ENCODE data around the gene CMTM5. TPM values are rescaled to one million over a fixed set of nuclear protein-coding genes. Genes with fewer than 3 reads are reported as not detected.

Gene CMTM5
- total RNA-seq, 1 donor from 2014 or later = not detected

- H3K36me3 ChIP-seq (ENCODE audit: control insufficient read depth, insufficient read depth, low read length) = no peaks in the 10 kb centered on the region
- no peak for DNase-seq (ENCODE audit: low read depth)
- no peak overlapping the region for H3K4me3 ChIP-seq (ENCODE audit: low read depth, low read length)
- no peaks in the 10 kb centered on the region for H3K27me3 ChIP-seq (ENCODE audit: control insufficient read depth, insufficient read depth, low read length)
- TF ChIP-seq CTCF (IDR thresholded peaks at IDR 0.05; ENCODE audit: insufficient read depth, low read length, poor library complexity, severe bottlenecking) = no peak
These were observed 30.7 kb upstream of the CMTM5 start for GRCh38 chr14:23345987-23346692.

GRCh38 chr14:23346693-23347405, 30.0 kb upstream of the CMTM5 start:
- no peak for DNase-seq (ENCODE audit: low read depth)
- Histone ChIP-seq H3K4me3 (ENCODE audit: low read depth, low read length) (no peak overlapping the region), H3K36me3 (ENCODE audit: control insufficient read depth, insufficient read depth, low read length) (no peaks in the 10 kb centered on the region), H3K27me3 (ENCODE audit: control insufficient read depth, insufficient read depth, low read length) (peaks cover 5% of the 10 kb centered on the region)
- no peak for TF ChIP-seq CTCF (IDR thresholded peaks at IDR 0.05; ENCODE audit: insufficient read depth, low read length, poor library complexity, severe bottlenecking)

- no peak for DNase-seq (ENCODE audit: low read depth)
- no peak for TF ChIP-seq CTCF (IDR thresholded peaks at IDR 0.05; ENCODE audit: insufficient read depth, low read length, poor library complexity, severe bottlenecking)
- Histone ChIP-seq H3K4me3 (ENCODE audit: low read depth, low read length) (no peak overlapping the region), H3K36me3 (ENCODE audit: control insufficient read depth, insufficient read depth, low read length) (no peaks in the 10 kb centered on the region), H3K27me3 (ENCODE audit: control insufficient read depth, insufficient read depth, low read length) (peaks cover 12% of the 10 kb centered on the region)
These were observed 29.2 kb upstream of the CMTM5 start for GRCh38 chr14:23347406-23348296.

- no peak for TF ChIP-seq CTCF (IDR thresholded peaks at IDR 0.05; ENCODE audit: insufficient read depth, low read length, poor library complexity, severe bottlenecking)
- H3K4me3 ChIP-seq (ENCODE audit: low read depth, low read length) = no peak overlapping the region
- no peaks in the 10 kb centered on the region for H3K36me3 ChIP-seq (ENCODE audit: control insufficient read depth, insufficient read depth, low read length)
- no peak for DNase-seq (ENCODE audit: low read depth)
- peaks cover 12% of the 10 kb centered on the region for H3K27me3 ChIP-seq (ENCODE audit: control insufficient read depth, insufficient read depth, low read length)
These were observed 28.6 kb upstream of the CMTM5 start for GRCh38 chr14:23348297-23348655.

- TF ChIP-seq CTCF (IDR thresholded peaks at IDR 0.05; ENCODE audit: insufficient read depth, low read length, poor library complexity, severe bottlenecking) = no peak
- H3K36me3 ChIP-seq (ENCODE audit: control insufficient read depth, insufficient read depth, low read length) = no peaks in the 10 kb centered on the region
- H3K4me3 ChIP-seq (ENCODE audit: low read depth, low read length) = no peak overlapping the region
- DNase-seq (ENCODE audit: low read depth) = no peak
- peaks cover 15% of the 10 kb centered on the region for H3K27me3 ChIP-seq (ENCODE audit: control insufficient read depth, insufficient read depth, low read length)
These were observed 27.5 kb upstream of the CMTM5 start for GRCh38 chr14:23349156-23349845.
